ENCODE data around the gene UBAP1L. TPM values are rescaled to one million over a fixed set of nuclear protein-coding genes. Genes with fewer than 3 reads are reported as not detected.

UBAP1L gene
- total and polyA plus RNA-seq, 2 donors (not counting 3 experiments of a cell fraction or from before 2014, with no cell fraction given): 1.9 to 5.0 TPM

DNA sequence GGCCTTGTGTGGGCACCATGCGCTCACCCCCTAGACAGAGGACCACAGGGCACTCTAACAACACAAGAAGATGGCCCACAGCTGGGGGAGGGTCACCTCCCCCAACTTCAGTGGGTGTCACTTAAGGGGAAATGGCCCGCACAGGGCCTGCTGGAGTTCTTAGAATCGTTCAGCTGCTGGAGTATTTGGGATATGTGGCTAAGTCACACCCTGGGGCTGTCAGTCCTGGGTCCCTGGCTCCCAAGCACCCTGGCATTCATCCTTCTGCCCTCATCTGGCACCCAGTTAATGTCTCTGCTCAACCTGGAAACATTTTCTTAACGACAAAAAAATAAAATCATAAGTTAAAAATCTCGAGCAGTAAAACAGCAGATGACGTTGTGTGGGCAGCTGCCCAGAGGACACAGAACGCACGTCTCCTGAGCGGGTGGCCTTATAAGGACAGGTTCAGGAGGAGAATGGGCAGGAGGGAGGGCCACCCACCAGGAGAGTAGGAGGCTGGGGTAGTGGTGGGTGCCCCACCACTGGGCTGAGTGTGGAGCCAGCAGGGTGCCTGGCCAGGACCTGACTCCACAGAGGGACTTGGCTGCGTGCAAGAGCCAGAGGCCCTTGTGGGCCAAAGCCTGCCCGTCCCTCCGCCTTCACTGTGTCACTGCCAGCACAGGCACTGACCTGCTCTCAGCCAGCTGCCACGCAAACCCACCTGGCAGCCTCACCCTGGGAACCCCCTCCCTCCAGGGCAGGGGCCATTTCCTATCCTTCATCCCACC lies 26.9 kb downstream of the UBAP1L start:
- Histone ChIP-seq H4K20me1 (replicated peaks; ENCODE audit: control insufficient read depth, extremely low read depth, insufficient read depth, low read length) (no peaks in the 10 kb centered on the region), H3K36me3 (ENCODE audit: control insufficient read depth in 2 of 2, extremely low read depth in 1 of 2, insufficient read depth in 2 of 2, low read length in 2 of 2) (no peaks in the 10 kb centered on the region), H2AFZ (ENCODE audit: low read depth, low read length) (no peak overlapping the region), H3K4me2 (ENCODE audit: insufficient read depth, low read length) (no peak overlapping the region), H3K27ac (ENCODE audit: insufficient read depth, low read depth, low read length) (no peak overlapping the region), H3K4me3 (replicated peaks in 1 of 3; ENCODE audit: insufficient read depth in 1 of 3, low read depth in 1 of 3, low read length in 3 of 3) (no peak overlapping the region), H3K4me1 (ENCODE audit: control insufficient read depth, extremely low read depth, insufficient read depth, low read length) (no peaks in the 10 kb centered on the region), H3K9me1 (replicated peaks; ENCODE audit: control insufficient read depth, extremely low read depth, insufficient read depth, low read length) (no peaks in the 10 kb centered on the region), H3K27me3 (ENCODE audit: control insufficient read depth in 2 of 2, insufficient read depth in 2 of 2, low read length in 2 of 2) (peaks cover 14 to 16% of the 10 kb centered on the region in 2 experiments), H3K9ac (replicated peaks; ENCODE audit: extremely low read depth, insufficient read depth, low read length) (no peak overlapping the region), H3K9me3 (replicated peaks; ENCODE audit: control insufficient read depth, insufficient read depth, low read length) (no peaks in the 10 kb centered on the region), H3K79me2 (ENCODE audit: control insufficient read depth, insufficient read depth, low read length) (no peaks in the 10 kb centered on the region)
- intact Hi-C loops (cut with micrococcal nuclease): no loop called here
- no TSS peak for BruUV-seq (replicated peaks)
- DNase-seq (ENCODE audit: low read depth, low spot score) (no peak), FAIRE-seq (no peak)
- TF ChIP-seq JUN (IDR thresholded peaks at IDR 0.05; ENCODE audit: borderline replicate concordance, insufficient read depth, insufficient read length, low read depth): no peak
- no peak for TF ChIP-seq CTCF (IDR thresholded peaks at IDR 0.05; ENCODE audit: extremely low read depth in 1 of 2, insufficient read depth in 1 of 2, low read depth in 1 of 2, low read length in 2 of 2)
- no peak for TF ChIP-seq EZH2 (IDR thresholded peaks at IDR 0.05; ENCODE audit: borderline replicate concordance, low read depth, low read length, severe bottlenecking)
- TF ChIP-seq GATA2 (IDR thresholded peaks at IDR 0.05; ENCODE audit: insufficient read depth, insufficient read length, low read depth, low read length): no peak
- TF ChIP-seq MAX (IDR thresholded peaks at IDR 0.05; ENCODE audit: insufficient read depth, insufficient read length): no peak
- no peak for TF ChIP-seq POLR2A (IDR thresholded peaks at IDR 0.05; ENCODE audit: low read depth, low read length)
- no peak for TF ChIP-seq POLR2AphosphoS5 (IDR thresholded peaks at IDR 0.05; ENCODE audit: insufficient read depth, low read depth, low read length)
- TF ChIP-seq MYC (IDR thresholded peaks at IDR 0.05; ENCODE audit: low read depth, low read length): no peak
- TF ChIP-seq FOS (IDR thresholded peaks at IDR 0.05; ENCODE audit: borderline replicate concordance, insufficient read depth, low read length): no peak
- ChIA-PET POLR2A (no interaction called here), CTCF (interaction anchor here (1.1 to 8.8 kb wide), 5 partner anchors 13 to 360 kb away, joined by 3 to 64 read pairs (median 6); no protein-coding TSS in a partner anchor)
- dilution Hi-C loops (cut with MboI; ENCODE audit: extremely low pct_ligation_motif_present, low sequenced_read_pairs): no loop called here
